IMR-90 (cell line): ENCODE data around the gene SLC7A6. TPM values are rescaled to one million over a fixed set of nuclear protein-coding genes. Genes with fewer than 3 reads are reported as not detected.

Source experiments
- ATAC-seq: fragments of 200-7000 bp; cut with Tn5 transposase; 2 replicates; pipeline ENCODE4 v1.9.1; 2020; ENCODE audit warnings: low read depth, mild to moderate bottlenecking, moderate library complexity
- BruUV-seq: library from RNA; stranded (reverse); fragments of 400-500 nt; replicated peaks from 2 replicates; lab custom pipeline; 2021; lab: Mats Ljungman, UMichigan
- CTCF ChIA-PET: fragments of 300-600 bp; formaldehyde crosslinking; extraction: SDS; loops from one replicate; lab custom pipeline; 2021; ENCODE audit warnings: antibody characterized with exemption; lab: Yijun Ruan, JAX
- POLR2A ChIA-PET: fragments of 300-600 bp; sonication (Branson Sonifier 250); formaldehyde crosslinking; loops from one replicate; lab custom pipeline; 2022; ENCODE audit warnings: antibody characterized with exemption; ENCODE audit not compliant: unreplicated experiment; lab: Charles Lee
- DNase-seq: peaks from one replicate; pipeline ENCODE4 v3.0.0; 2013
- H2AFZ ChIP-seq: replicated peaks from 2 replicates; pipeline ENCODE3; 2013; ENCODE audit warnings: low read length, mild to moderate bottlenecking; ENCODE audit not compliant: poor library complexity
- H2AK5ac ChIP-seq: 2 replicates; pipeline ENCODE4 v1.6.1; 2013; ENCODE audit warnings: low read depth, low read length, inconsistent platforms
- H2AK9ac ChIP-seq: replicated peaks from 2 replicates; pipeline ENCODE3; 2013; ENCODE audit warnings: mild to moderate bottlenecking, low read depth, low read length, moderate library complexity; ENCODE audit not compliant: poor library complexity
- H2BK120ac ChIP-seq: 2 replicates; pipeline ENCODE4 v1.6.1; 2013; ENCODE audit warnings: low read depth, low read length, inconsistent platforms
- H2BK15ac ChIP-seq: 3 replicates; pipeline ENCODE4 v1.6.1; 2013; ENCODE audit warnings: low read depth, low read length, inconsistent platforms
- H2BK20ac ChIP-seq: 2 replicates; pipeline ENCODE4 v1.6.1; 2013; ENCODE audit warnings: low read depth, mild to moderate bottlenecking, inconsistent platforms, low read length, moderate library complexity
- H2BK5ac ChIP-seq: 2 replicates; pipeline ENCODE4 v1.6.1; 2013; ENCODE audit warnings: mild to moderate bottlenecking, low read depth, low read length, inconsistent platforms; ENCODE audit not compliant: poor library complexity, severe bottlenecking
- H3K14ac ChIP-seq: replicated peaks from 2 replicates; pipeline ENCODE4 v1.6.1; 2013; ENCODE audit warnings: low read depth, low read length, inconsistent platforms
- H3K18ac ChIP-seq: 2 replicates; pipeline ENCODE4 v1.6.1; 2013; ENCODE audit warnings: low read depth, low read length, control low read depth
- H3K23ac ChIP-seq: 2 replicates; pipeline ENCODE4 v1.6.1; 2013; ENCODE audit warnings: low read depth, low read length, inconsistent platforms
- H3K27ac ChIP-seq: 2 replicates; pipeline ENCODE4 v1.5.1; 2013; ENCODE audit warnings: mild to moderate bottlenecking, control low read depth, low read length; ENCODE audit not compliant: insufficient read depth
- H3K27me3 ChIP-seq: 2 replicates; pipeline ENCODE4 v1.6.1; 2013; ENCODE audit warnings: low read length; ENCODE audit not compliant: control insufficient read depth, insufficient read depth
- H3K36me3 ChIP-seq: 2 replicates; pipeline ENCODE4 v1.6.1; 2013; ENCODE audit warnings: low read length, mixed read lengths; ENCODE audit not compliant: control insufficient read depth, insufficient read depth
- H3K4ac ChIP-seq: 2 replicates; pipeline ENCODE4 v1.6.1; 2013; ENCODE audit warnings: low read depth, low read length, inconsistent platforms
- H3K4me1 ChIP-seq: 2 replicates; pipeline ENCODE4 v1.6.1; 2013; ENCODE audit warnings: low read length, mixed read lengths; ENCODE audit not compliant: control insufficient read depth, insufficient read depth
- H3K4me2 ChIP-seq: 2 replicates; pipeline ENCODE4 v1.6.1; 2013; ENCODE audit warnings: low read depth, mild to moderate bottlenecking, control low read depth, low read length, moderate library complexity
- H3K4me3 ChIP-seq: 2 replicates; pipeline ENCODE4 v1.5.1; 2013; ENCODE audit warnings: low read depth, mild to moderate bottlenecking, control low read depth, low read length, moderate library complexity; ENCODE audit not compliant: insufficient read depth
- H3K56ac ChIP-seq: 2 replicates; pipeline ENCODE4 v1.6.1; 2013; ENCODE audit warnings: low read length, inconsistent platforms; ENCODE audit not compliant: insufficient read depth; ENCODE audit errors: extremely low read depth
- H3K79me1 ChIP-seq, 2 experiments: 2 replicates each; pipeline ENCODE4 v1.6.1; 2013; ENCODE audit warnings: low read length in 2 of 2, inconsistent platforms in 1 of 2, low read depth in 1 of 2
- H3K9ac ChIP-seq: 2 replicates; pipeline ENCODE4 v1.6.1; 2013; ENCODE audit warnings: low read depth, low read length, control low read depth
- H3K9me1 ChIP-seq: 2 replicates; pipeline ENCODE4 v1.6.1; 2013; ENCODE audit warnings: low read length, inconsistent platforms; ENCODE audit not compliant: insufficient read depth
- H3K9me3 ChIP-seq: 2 replicates; pipeline ENCODE4 v1.6.1; 2013; ENCODE audit warnings: low read length; ENCODE audit not compliant: control insufficient read depth, insufficient read depth
- H4K20me1 ChIP-seq: 2 replicates; pipeline ENCODE4 v1.6.1; 2013; ENCODE audit warnings: low read length, inconsistent platforms; ENCODE audit not compliant: insufficient read depth
- H4K5ac ChIP-seq: 2 replicates; pipeline ENCODE4 v1.6.1; 2013; ENCODE audit warnings: mild to moderate bottlenecking, low read depth, low read length, control low read depth
- H4K8ac ChIP-seq, 2 experiments: 2 replicates each; pipeline ENCODE4 v1.6.1; 2013; ENCODE audit warnings: low read depth in 2 of 2, low read length in 2 of 2, control low read depth in 1 of 2, inconsistent platforms in 1 of 2
- H4K91ac ChIP-seq: 2 replicates; pipeline ENCODE4 v1.6.1; 2013; ENCODE audit warnings: low read depth, low read length, inconsistent platforms; ENCODE audit not compliant: insufficient read depth
- BHLHE40 ChIP-seq: fragments of 150-350 bp; IDR thresholded peaks from 2 replicates; pipeline ENCODE4 v1.6.1; 2016; ENCODE audit warnings: mild to moderate bottlenecking, low read depth, low read length
- CTCF ChIP-seq: conservative IDR thresholded peaks from 2 replicates; pipeline ENCODE4 v1.5.1; 2012; ENCODE audit warnings: mild to moderate bottlenecking, low read depth, low read length, improper control_type of control experiment
- FOS ChIP-seq: fragments of 150-350 bp; IDR thresholded peaks from 2 replicates; pipeline ENCODE4 v1.6.1; 2016; ENCODE audit warnings: low read depth, low read length
- MAFK ChIP-seq: IDR thresholded peaks from 2 replicates; pipeline ENCODE4 v1.6.1; 2012; ENCODE audit warnings: low read depth, low read length, improper control_type of control experiment
- MXI1 ChIP-seq: IDR thresholded peaks from 2 replicates; pipeline ENCODE4 v1.6.1; 2012; ENCODE audit warnings: low read depth, mild to moderate bottlenecking, low read length, moderate library complexity, borderline replicate concordance
- RAD21 ChIP-seq: IDR thresholded peaks from 2 replicates; pipeline ENCODE4 v1.6.1; 2012; ENCODE audit warnings: low read length, improper control_type of control experiment
- RCOR1 ChIP-seq: IDR thresholded peaks from 2 replicates; pipeline ENCODE4 v1.6.1; 2012; ENCODE audit warnings: mild to moderate bottlenecking, low read length, improper control_type of control experiment; ENCODE audit not compliant: insufficient replicate concordance
- SMC3 ChIP-seq: fragments of 150-350 bp; IDR thresholded peaks from 2 replicates; pipeline ENCODE4 v1.6.1; 2016; ENCODE audit warnings: low read depth, mild to moderate bottlenecking, antibody characterized with exemption, low read length, moderate library complexity
- USF2 ChIP-seq: fragments of 150-350 bp; IDR thresholded peaks from 2 replicates; pipeline ENCODE4 v1.6.1; 2017; ENCODE audit warnings: mild to moderate bottlenecking, antibody characterized with exemption, low read length, low read depth
- WGBS, 2 experiments: methylation state at CpG; one replicate each; pipeline versions ENCODE4 v1.1.5 to v1.1.7; 2013; ENCODE audit warnings: missing lambda C conversion rate in 2 of 2; ENCODE audit not compliant: insufficient read length in 1 of 2; ENCODE audit errors: extremely low coverage in 2 of 2; 5-methylcytosine and 5-hydroxymethylcytosine counted together
- dilution Hi-C: fragments of 300-500 bp; cut with HindIII; formaldehyde crosslinking; loops from one replicate; pipeline ENCODE4 v1.14.3; 2018; ENCODE audit warnings: low sequenced_read_pairs; ENCODE audit not compliant: unreplicated experiment
- in situ Hi-C: fragments of 300-500 bp; cut with MboI; formaldehyde crosslinking; loops from 3 replicates; pipeline ENCODE4 v1.14.3; 2019; ENCODE audit warnings: low sequenced_read_pairs, inconsistent platforms, mixed read lengths
- intact Hi-C: fragments of 100-400 bp; cut with micrococcal nuclease; formaldehyde crosslinking; loops from 2 replicates; pipeline ENCODE4 v1.10.0; 2022
- polyA plus RNA-seq, 3 experiments: library from polyadenylated mRNA; depleted of rRNA; stranded (reverse); fragments of >200 nt; gene quantifications; 2 replicates each; pipeline ENCODE4 v1.2.3, GENCODE V29; 2012; ENCODE audit warnings: low replicate concordance in 1 of 3
- total RNA-seq: library from RNA; depleted of rRNA; stranded (reverse); fragments of >200 nt; gene quantifications from 2 replicates; pipeline ENCODE4 v1.2.3, GENCODE V29; 2012

Gene SLC7A6
- total and polyA plus RNA-seq, 2 of the 4 experiments (the other 2 are of a cell fraction): 29.4 to 36.1 TPM

DNA sequence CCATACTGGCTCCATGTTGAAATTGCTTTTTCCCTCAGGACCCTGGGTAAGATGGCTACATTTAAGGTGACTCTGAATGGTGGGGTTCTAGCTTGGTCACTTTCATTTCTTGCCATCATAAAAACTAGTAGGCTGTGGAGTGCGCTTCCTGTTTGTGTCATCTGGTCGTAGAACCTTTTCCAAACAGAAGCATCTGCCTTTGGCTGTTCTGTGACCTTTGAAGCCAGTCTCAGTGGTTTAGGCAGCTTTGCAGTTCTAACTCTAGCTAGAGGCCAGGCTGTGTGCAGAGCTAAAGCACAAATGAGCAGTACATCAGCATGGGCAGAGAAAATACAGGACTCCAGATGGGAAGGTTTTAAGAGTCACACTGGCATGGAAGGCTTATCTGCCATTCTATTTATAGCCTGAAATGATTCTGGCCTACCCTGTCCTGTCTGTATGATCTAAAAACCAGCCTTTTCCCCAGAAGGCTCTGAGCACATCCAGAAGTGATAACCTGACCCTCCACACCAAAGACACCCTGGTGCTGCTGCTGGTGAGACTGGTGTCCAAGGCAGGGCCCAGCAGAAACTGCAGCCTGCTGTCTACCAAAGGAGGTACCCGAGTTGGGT lies 37.0 kb upstream of the SLC7A6 start:
- peaks cover 2% of the 10 kb centered on the region for H3K4me1 ChIP-seq
- no peak overlapping the region for H3K56ac ChIP-seq
- no peak overlapping the region for H3K18ac ChIP-seq
- H2AK9ac ChIP-seq: no peak overlapping the region
- no peak overlapping the region for H3K4me2 ChIP-seq
- H3K27ac ChIP-seq: no peak overlapping the region
- no peak overlapping the region for H4K5ac ChIP-seq
- H3K9ac ChIP-seq: no peak overlapping the region
- no peak for ATAC-seq
- DNase-seq: no peak
- intact Hi-C loops: loop anchor here (10.0 kb wide), 1 partner anchor 262 kb away; the partner anchor contains the start of gene SLC12A4
- CTCF ChIA-PET: interaction anchor here (0.9 to 1.7 kb wide), 2 partner anchors 61 to 134 kb away, joined by 3 to 8 read pairs; no protein-coding TSS in a partner anchor
- peaks cover 6% of the 10 kb centered on the region for H3K36me3 ChIP-seq
- 0 out of 2 replicates have a peak, but pooled peaks cover 3% of the 10 kb centered on the region for H4K20me1 ChIP-seq
- H2AK5ac ChIP-seq: no peak overlapping the region
- H2BK120ac ChIP-seq: no peak overlapping the region
- WGBS, 2 experiments: no CpG with 5 or more reads among the region's 3 CpGs
- no peak overlapping the region for H2BK15ac ChIP-seq
- H3K79me1 ChIP-seq: peaks cover 0 to 3% of the 10 kb centered on the region in 2 experiments; a peak in 1 of 4 replicates
- no peak overlapping the region for H2AFZ ChIP-seq
- H3K9me3 ChIP-seq: no peaks in the 10 kb centered on the region
- H4K91ac ChIP-seq: no peak overlapping the region
- BruUV-seq: no TSS peak
- no peak overlapping the region for H3K23ac ChIP-seq
- H2BK5ac ChIP-seq: no peak overlapping the region
- dilution Hi-C loops: no loop called here
- in situ Hi-C loops: loop anchor here (10.0 kb wide), 2 partner anchors 132 to 242 kb away; partner anchors contain the start of gene DPEP3
- no peaks in the 10 kb centered on the region for H3K27me3 ChIP-seq
- H3K14ac ChIP-seq: peak overlapping the region; percentile 18; the same call in 1 of the 2 replicates
- H4K8ac ChIP-seq: no peak overlapping the region
- no peak overlapping the region for H3K4ac ChIP-seq
- no peak for TF ChIP-seq FOS
- no peak for TF ChIP-seq BHLHE40
- no peak for TF ChIP-seq RAD21
- TF ChIP-seq SMC3: no peak
- no peak for TF ChIP-seq RCOR1
- TF ChIP-seq MXI1: no peak
- no peak for TF ChIP-seq USF2
- TF ChIP-seq CTCF: no peak
- TF ChIP-seq MAFK: no peak
- H2BK20ac ChIP-seq: no peak overlapping the region
- H3K9me1 ChIP-seq: no peaks in the 10 kb centered on the region
- POLR2A ChIA-PET: no interaction called here
- H3K4me3 ChIP-seq: no peak overlapping the region
